ENCODE data around the gene SOAT2.
"Not testable (repeated sequence)": the region's sequence is repeated elsewhere in the genome, so short reads cannot be mapped to it uniquely, and the experiment has no call there.

SOAT2 gene

DNA sequence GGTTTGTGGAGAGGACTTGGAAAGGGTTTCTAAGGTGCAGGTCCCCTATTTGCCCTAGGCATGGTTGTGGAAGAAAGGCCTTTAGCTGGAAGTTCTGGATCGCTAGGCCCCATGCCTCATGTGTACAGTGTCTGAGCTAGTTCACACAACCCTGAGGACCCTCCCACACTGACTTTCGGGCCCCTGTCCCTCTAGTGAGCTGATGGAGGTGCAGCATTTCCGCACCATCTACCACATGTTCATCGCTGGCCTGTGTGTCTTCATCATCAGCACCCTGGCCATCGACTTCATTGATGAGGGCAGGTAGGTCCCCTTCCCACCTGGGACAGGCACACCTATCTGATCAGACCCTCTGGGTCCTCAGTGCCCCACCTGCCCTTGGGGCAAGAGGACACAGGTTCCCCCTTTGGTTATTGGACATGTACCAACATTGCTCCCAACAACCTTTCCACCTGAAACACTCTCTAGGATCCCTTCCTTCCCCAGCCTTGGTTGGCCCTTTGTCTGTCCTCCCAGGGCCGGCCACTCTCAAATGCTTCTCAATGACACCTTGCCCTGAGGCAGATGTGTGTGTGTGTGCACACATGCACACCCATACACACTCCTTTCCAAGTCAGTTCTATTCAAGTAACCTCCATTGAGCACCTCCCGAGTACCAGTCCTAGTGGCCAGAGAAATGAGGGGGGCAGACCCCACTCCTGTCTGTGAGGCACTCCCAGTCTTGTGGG is 2.6 kb downstream of the SOAT2 start:
- no peak for DNase-seq (ENCODE audit: low read depth)

GRCh38 chr12:53107122-53107521 is 3.8 kb downstream of the SOAT2 start:
- DNase-seq (ENCODE audit: low read depth), result no peak

GRCh38 chr12:53112431-53112830 is 9.1 kb downstream of the SOAT2 start:
- DNase-seq (ENCODE audit: low read depth), result not testable (repeated sequence)

GRCh38 chr12:53113136-53113705 is 9.9 kb downstream of the SOAT2 start:
- DNase-seq (ENCODE audit: low read depth), result no peak

DNA sequence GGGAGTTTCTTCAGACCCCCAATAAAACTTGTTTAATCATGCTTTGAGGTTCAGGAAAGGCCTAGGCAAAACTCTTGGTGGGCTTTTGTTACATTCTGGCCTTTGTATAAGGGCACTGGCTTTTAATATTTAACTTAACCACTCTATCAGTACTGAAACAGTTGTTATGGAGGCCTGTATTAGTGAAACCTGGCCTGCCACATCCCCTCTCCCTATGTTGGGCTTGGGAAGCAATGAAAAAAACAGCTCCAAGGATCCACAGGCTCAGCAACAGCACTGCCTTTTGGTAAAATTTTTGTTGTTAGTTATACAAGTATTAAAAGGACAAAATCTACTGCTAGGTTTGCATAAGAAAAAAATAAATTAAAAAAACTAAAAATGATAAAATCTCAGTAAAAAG is 10.7 kb downstream of the SOAT2 start:
- no peak for DNase-seq (ENCODE audit: low read depth)

DNA sequence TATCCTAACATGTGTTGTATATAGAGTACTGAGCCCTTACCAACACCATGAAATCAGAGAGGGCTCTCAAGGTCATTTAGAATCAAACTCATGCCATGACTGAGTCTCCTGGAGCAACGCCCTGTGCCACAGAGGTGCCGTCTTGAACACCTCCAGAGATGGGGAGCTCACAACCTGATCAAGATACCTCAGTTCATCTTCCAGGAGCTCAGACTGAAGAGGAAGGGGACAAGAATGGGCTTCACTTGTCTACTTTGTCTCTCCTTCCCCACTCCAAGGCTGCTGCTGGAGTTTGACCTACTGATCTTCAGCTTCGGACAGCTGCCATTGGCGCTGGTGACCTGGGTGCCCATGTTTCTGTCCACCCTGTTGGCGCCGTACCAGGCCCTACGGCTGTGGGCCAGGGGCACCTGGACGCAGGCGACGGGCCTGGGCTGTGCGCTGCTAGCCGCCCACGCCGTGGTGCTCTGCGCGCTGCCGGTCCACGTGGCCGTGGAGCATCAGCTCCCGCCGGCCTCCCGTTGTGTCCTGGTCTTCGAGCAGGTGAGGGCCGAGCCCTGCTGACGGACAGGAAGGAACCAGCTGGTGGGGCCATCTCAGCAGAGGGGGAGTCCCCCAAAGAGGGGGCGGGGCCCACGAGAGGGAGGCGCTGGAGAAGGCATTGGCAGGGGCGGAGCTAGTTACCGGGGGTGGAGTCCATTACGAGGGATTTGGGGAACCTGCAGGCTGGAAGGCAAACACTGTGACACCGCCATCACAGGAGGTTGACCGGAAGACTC is 12.0 kb downstream of the SOAT2 start:
- DNase-seq (ENCODE audit: low read depth), result no peak

- DNase-seq (ENCODE audit: low read depth), result no peak
Observed at GRCh38 chr12:53115891-53116648, 12.8 kb downstream of the SOAT2 start.

GRCh38 chr12:53118751-53119300 is 15.5 kb downstream of the SOAT2 start:
- DNase-seq (ENCODE audit: low read depth), result no peak

DNA sequence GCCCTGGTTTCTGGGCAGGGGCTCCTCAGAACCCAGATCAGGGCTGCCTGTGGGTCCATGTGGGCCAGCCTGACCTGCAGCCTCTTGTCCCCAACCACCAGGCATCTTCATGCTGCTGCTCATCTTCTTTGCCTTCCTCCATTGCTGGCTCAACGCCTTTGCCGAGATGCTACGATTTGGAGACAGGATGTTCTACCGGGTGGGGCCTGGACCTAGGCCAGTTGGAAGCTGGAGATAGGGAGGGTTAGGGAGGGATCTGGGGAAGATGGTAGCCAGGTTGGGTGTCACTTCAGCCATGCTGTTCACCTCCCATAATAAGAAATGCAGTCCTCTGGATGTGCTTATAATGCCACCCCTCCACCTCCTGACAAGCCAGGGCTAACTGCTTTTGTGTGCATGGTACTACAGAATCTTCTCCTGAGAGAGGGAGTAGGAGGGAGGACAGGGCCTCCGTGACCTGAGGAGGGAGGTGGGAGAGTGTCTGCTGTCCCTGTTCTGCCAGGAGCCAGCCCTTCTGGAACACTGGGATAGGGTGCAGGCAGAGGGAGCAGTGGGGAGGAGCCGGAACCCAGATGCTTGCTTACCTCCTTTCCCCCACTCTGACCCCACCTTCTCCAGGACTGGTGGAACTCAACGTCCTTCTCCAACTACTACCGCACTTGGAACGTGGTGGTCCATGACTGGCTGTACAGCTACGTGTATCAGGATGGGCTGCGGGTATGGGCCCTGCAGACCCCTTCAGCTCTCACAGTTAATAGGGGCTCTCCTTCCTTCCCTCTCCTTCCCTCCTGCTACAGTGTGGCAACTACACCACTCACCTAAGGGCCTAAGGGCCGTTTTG is 17.6 kb downstream of the SOAT2 start:
- no peak for DNase-seq (ENCODE audit: low read depth)

DNA sequence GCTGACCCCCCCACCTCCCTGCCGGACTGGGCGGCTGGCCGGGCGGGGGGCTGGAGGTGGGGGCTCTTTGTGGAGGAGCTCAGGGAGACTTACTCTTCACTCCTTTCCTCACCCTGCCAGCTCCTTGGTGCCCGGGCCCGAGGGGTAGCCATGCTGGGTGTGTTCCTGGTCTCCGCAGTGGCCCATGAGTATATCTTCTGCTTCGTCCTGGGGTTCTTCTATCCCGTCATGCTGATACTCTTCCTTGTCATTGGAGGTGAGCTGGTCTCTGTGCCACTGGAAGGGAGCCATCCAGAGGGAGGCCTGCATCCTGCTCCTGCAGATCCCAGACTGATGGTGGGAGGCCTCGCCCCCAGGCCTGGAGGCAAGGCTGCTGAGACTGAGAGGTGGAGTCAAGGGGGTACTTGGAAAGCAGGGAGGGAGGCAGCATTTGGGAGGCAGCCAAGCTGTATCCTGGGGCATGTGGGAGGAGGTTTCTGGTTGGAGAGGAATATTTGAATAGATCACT is 19.7 kb downstream of the SOAT2 start:
- DNase-seq (ENCODE audit: low read depth), result no peak

- DNase-seq (ENCODE audit: low read depth), result peak; percentile 54
Observed at GRCh38 chr12:53123578-53124351, 20.5 kb downstream of the SOAT2 start.

DNA sequence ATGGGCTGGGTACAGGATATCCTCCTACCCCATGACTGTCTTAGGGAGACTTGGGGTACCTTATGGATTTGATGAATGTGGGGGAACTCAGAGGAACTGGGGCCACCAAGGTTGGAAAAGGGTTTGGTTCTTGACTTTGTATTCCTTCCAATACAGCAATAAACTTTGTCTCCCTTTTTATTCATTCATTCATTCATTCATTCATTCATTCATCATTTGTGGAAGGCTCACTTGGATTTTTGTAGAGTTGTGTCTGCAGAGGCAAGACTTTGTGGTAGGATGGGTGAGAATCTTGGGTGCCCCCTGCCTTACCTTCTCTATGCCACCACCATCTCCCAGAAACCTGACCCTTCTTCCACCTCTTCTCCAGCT is 21.1 kb downstream of the SOAT2 start:
- no peak for DNase-seq (ENCODE audit: low read depth)

DNA sequence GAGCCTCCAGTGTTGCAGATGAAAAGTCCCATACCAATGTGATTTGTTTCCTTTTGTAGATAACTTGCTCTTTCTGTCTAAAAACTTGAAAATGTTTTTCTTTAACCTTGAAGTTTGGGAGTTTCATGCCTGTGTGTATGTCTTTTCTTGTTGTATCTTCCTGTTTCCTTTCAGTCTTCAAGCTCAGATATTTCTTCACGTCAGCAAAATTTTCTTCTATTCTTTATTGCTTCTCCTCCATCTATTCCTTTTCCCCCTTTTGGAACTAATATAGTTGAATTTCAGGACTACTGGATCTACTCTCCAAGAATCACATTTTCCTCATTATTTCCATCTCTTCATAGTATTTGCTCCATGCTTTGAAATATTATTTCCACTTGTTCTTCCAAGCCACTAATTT is 23.9 kb downstream of the SOAT2 start:
- no peak for DNase-seq (ENCODE audit: low read depth)

GRCh38 chr12:53128780-53129569 is 25.7 kb downstream of the SOAT2 start:
- DNase-seq (ENCODE audit: low read depth), result no peak

- no peak for DNase-seq (ENCODE audit: low read depth)
Observed at GRCh38 chr12:53131844-53132243, 28.6 kb downstream of the SOAT2 start.

GRCh38 chr12:53133722-53134121 is 30.4 kb downstream of the SOAT2 start:
- no peak for DNase-seq (ENCODE audit: low read depth)

GRCh38 chr12:53143355-53143754 is 40.1 kb downstream of the SOAT2 start:
- DNase-seq (ENCODE audit: low read depth), result no peak

DNA sequence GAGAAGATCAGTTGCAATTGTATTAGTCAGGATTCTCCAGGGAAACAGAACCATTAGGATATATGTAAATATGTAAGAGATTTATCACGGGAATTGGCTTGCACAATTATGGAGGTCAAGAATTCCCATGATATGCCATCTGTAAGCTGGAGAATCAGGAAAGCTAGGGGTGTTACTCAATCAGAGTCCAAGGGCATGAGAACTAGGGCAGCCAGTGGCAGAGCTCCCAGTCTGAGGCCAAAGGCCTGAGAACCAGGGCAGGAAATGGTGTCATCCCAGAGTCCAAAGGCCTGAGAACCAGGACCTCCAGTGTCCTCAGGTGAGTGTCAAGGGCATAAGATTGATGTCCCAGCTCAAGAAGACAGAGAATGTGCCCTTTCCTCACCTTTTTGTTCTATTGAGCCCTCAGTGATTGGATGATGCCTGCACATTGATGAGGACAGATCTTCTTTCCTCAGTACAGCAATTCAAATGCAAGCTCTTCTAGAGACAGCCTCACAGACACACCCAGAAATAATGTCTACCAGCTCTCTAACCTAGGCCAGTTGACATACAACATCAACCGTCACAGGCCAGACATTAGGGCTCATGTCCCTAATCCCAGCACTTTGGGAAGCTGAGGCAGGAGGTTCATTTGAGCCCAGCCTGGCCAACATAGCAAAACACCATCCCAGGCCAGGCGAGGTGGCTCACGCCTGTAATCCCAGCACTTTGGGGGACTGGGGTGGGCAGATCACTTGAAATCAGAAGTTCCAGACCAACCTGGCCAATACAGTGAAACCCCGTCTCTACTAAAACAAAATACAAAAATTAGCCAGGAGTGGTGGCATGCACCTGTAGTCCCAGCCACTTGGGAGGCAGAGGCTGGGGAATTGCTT is 42.3 kb downstream of the SOAT2 start:
- DNase-seq (ENCODE audit: low read depth), result no peak
